ENCODE results near the gene LYZL1. TPM values are rescaled to one million over a fixed set of nuclear protein-coding genes. Genes with fewer than 3 reads are reported as not detected.

Gene LYZL1
- total and polyA plus RNA-seq, 2 of the 8 experiments (the other 6 are each of a cell fraction or from before 2014, with no cell fraction given) = not detected

DNA sequence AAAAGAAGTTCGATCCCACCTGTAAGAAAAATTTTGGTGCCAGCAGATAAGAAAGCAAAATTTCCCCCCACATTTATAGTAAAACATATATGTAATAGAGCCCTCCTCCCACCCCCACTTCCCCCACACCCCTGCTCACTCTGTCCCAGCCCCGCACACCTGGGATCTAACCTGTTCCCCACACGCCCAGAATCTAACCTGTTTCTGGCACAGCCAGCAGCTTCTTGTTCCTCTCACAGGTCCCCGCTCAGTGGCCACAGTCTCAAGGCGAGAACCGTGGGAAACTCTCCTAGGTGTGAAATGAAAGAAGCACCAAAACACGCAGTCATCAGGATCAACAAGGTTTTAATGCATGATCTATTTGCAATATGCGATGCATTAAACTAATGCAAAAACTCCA lies 32.8 kb downstream of the LYZL1 start (continued):
- TF ChIP-seq EP300 (IDR thresholded peaks at IDR 0.05; ENCODE audit: borderline replicate concordance in 1 of 2, low read depth in 2 of 2, low read length in 2 of 2) = no peak
- no peak for TF ChIP-seq CEBPB (IDR thresholded peaks at IDR 0.05; ENCODE audit: low read depth, low read length)
- no peak for TF ChIP-seq CBX8 (IDR thresholded peaks at IDR 0.05; ENCODE audit: borderline replicate concordance, low read depth, low read length)
- no peak for TF ChIP-seq YY1 (IDR thresholded peaks at IDR 0.05; ENCODE audit: low read depth, low read length)
- no peak for TF ChIP-seq NANOG (IDR thresholded peaks at IDR 0.05; ENCODE audit: insufficient read depth, low read depth, low read length, poor library complexity, severe bottlenecking)
- TF ChIP-seq MAFK (IDR thresholded peaks at IDR 0.05; ENCODE audit: low read depth, low read length) = no peak
- no peak for TF ChIP-seq TAF7 (optimal IDR thresholded peaks at IDR 0.05; ENCODE audit: borderline replicate concordance, low read depth, low read length)

Data from H1 (cell line).